GM12878 (cell line): ENCODE measurements around the gene N4BP2L1. TPM values are rescaled to one million over a fixed set of nuclear protein-coding genes. Genes with fewer than 3 reads are reported as not detected.

Experiments
- BHLHE40 ChIP-seq, 2 experiments: fragments of 450-650 bp in 1 of 2; IDR thresholded peaks; 2 replicates each; pipeline ENCODE4 v1.6.1; 2011 to 2017; ENCODE audit warnings: low read depth in 2 of 2, borderline replicate concordance in 1 of 2, improper control_type of control experiment in 1 of 2, low read length in 1 of 2, mild to moderate bottlenecking in 1 of 2
- IKZF2 ChIP-seq, 2 experiments: fragments of 450-650 bp; IDR thresholded peaks; 2 replicates each; pipeline ENCODE4 v1.6.1; 2017; ENCODE audit warnings: mild to moderate bottlenecking in 2 of 2, moderate library complexity in 2 of 2
- JUND ChIP-seq: IDR thresholded peaks from 2 replicates; pipeline ENCODE4 v1.6.1; 2012; ENCODE audit warnings: low read depth, mild to moderate bottlenecking, low read length, improper control_type of control experiment, moderate library complexity
- KLF5 ChIP-seq: fragments of 450-650 bp; IDR thresholded peaks from 2 replicates; pipeline ENCODE4 v1.6.1; 2014; ENCODE audit warnings: mild to moderate bottlenecking; ENCODE audit not compliant: partially characterized antibody
- LARP7 ChIP-seq: fragments of 450-650 bp; IDR thresholded peaks from 2 replicates; pipeline ENCODE4 v1.6.1; 2017; ENCODE audit warnings: mild to moderate bottlenecking
- MTA2 ChIP-seq: fragments of 450-650 bp; IDR thresholded peaks from 2 replicates; pipeline ENCODE4 v1.6.1; 2016; ENCODE audit warnings: low read depth, mild to moderate bottlenecking, moderate library complexity
- MYC ChIP-seq: IDR thresholded peaks from 2 replicates; pipeline ENCODE4 v1.6.1; 2011; ENCODE audit warnings: mild to moderate bottlenecking, low read length, moderate library complexity, inconsistent platforms; ENCODE audit not compliant: insufficient read depth, insufficient replicate concordance, insufficient read length, severe bottlenecking
- NBN ChIP-seq: fragments of 450-650 bp; IDR thresholded peaks from 2 replicates; pipeline ENCODE4 v1.6.1; 2016
- NRF1 ChIP-seq: conservative IDR thresholded peaks from 2 replicates; pipeline ENCODE4 v1.6.1; 2011; ENCODE audit warnings: mild to moderate bottlenecking, low read depth, low read length, improper control_type of control experiment
- PAX5 ChIP-seq: IDR thresholded peaks from 2 replicates; pipeline ENCODE4 v1.6.1; 2011; ENCODE audit warnings: low read depth, low read length, borderline replicate concordance
- PAX8 ChIP-seq: fragments of 450-650 bp; IDR thresholded peaks from 2 replicates; pipeline ENCODE4 v1.6.1; 2017; ENCODE audit warnings: mild to moderate bottlenecking, moderate library complexity
- POLR2A ChIP-seq: IDR thresholded peaks from 2 replicates; pipeline ENCODE4 v1.6.1; 2011; ENCODE audit warnings: low read depth, mild to moderate bottlenecking, low read length
- POLR2AphosphoS5 ChIP-seq: IDR thresholded peaks from 2 replicates; pipeline ENCODE4 v1.6.1; 2011; ENCODE audit warnings: mild to moderate bottlenecking, low read length, inconsistent platforms
- RAD51 ChIP-seq: fragments of 450-650 bp; IDR thresholded peaks from 2 replicates; pipeline ENCODE4 v1.6.1; 2016; ENCODE audit warnings: moderate library complexity, mild to moderate bottlenecking, inconsistent platforms
- RELA ChIP-seq: fragments of 450-650 bp; IDR thresholded peaks from 2 replicates; pipeline ENCODE4 v1.8.0; 2014; ENCODE audit warnings: borderline replicate concordance; ENCODE audit not compliant: partially characterized antibody
- RUNX3 ChIP-seq: IDR thresholded peaks from 2 replicates; pipeline ENCODE4 v1.6.1; 2012; ENCODE audit warnings: low read length, inconsistent platforms
- SMAD5 ChIP-seq: IDR thresholded peaks from 2 replicates; pipeline ENCODE4 v1.6.1; 2016; ENCODE audit warnings: antibody characterized with exemption, low read depth
- SPI1 ChIP-seq: IDR thresholded peaks from 2 replicates; pipeline ENCODE4 v1.6.1; 2011; ENCODE audit warnings: low read depth, mild to moderate bottlenecking, low read length, moderate library complexity, borderline replicate concordance; ENCODE audit not compliant: insufficient read depth
- TCF3 ChIP-seq: IDR thresholded peaks from 2 replicates; pipeline ENCODE4 v1.6.1; 2012; ENCODE audit warnings: low read depth, mild to moderate bottlenecking, low read length, borderline replicate concordance; ENCODE audit not compliant: insufficient read depth
- YY1 ChIP-seq: IDR thresholded peaks from 2 replicates; pipeline ENCODE4 v1.6.1; 2011; ENCODE audit warnings: low read depth, mild to moderate bottlenecking, low read length
- ZBED1 ChIP-seq: IDR thresholded peaks from 2 replicates; pipeline ENCODE4 v1.6.1; 2016; ENCODE audit warnings: borderline replicate concordance
- ZNF24 ChIP-seq: fragments of 450-650 bp; IDR thresholded peaks from 2 replicates; pipeline ENCODE4 v1.6.1; 2017; ENCODE audit warnings: antibody characterized with exemption, mild to moderate bottlenecking
- polyA plus RNA-seq, 11 experiments: library from polyadenylated mRNA; depleted of rRNA in 4 of 11; unstranded in 6 of 11; stranded (reverse) in 5 of 11; fragments of >200 nt; fragmentation: Nextera tagmentation in 4 of 11; fragmentation: Illumina TruSeq in 1 of 11; extraction: Ambion mirVana in 4 of 11; extraction: Trizol in 1 of 11; gene quantifications; 1 replicate in 1 of 11; 2 replicates in 10 of 11; pipeline versions ENCODE4 v1.2.1 to v1.2.3, GENCODE V29; 2011 to 2016; ENCODE audit warnings: inconsistent platforms in 2 of 11, missing spikeins in 2 of 11, low read depth in 1 of 11
- total RNA-seq, 4 experiments: library from RNA; depleted of rRNA in 3 of 4; stranded (reverse); fragments of >200 nt in 3 of 4; fragmentation: Illumina TruSeq in 1 of 4; extraction: Trizol in 1 of 4; gene quantifications; 2 replicates each; pipeline versions ENCODE4 v1.2.1 to v1.2.3, GENCODE V29; 2013 to 2021
- TF ChIP-seq, protein P1 (sequence below): fragments of 450-650 bp; IDR thresholded peaks from 2 replicates; pipeline ENCODE4 v1.6.1; 2016; ENCODE audit warnings: mild to moderate bottlenecking
- TF ChIP-seq, protein P2 (sequence below): fragments of 450-650 bp; IDR thresholded peaks from 2 replicates; pipeline ENCODE4 v1.6.1; 2018; ENCODE audit warnings: mild to moderate bottlenecking, low read depth, moderate library complexity; ENCODE audit not compliant: partially characterized antibody
- TF ChIP-seq, protein P3 (sequence below): IDR thresholded peaks from 2 replicates; pipeline ENCODE4 v1.6.1; 2012; ENCODE audit warnings: low read depth, low read length, improper control_type of control experiment
- TF ChIP-seq, protein P4 (sequence below): IDR thresholded peaks from 2 replicates; pipeline ENCODE4 v1.6.1; 2011; ENCODE audit warnings: mild to moderate bottlenecking, low read depth, low read length, moderate library complexity; ENCODE audit not compliant: insufficient replicate concordance

N4BP2L1 gene
- total and polyA plus RNA-seq, 10 of the 15 experiments (the other 5 are each of a cell fraction or from before 2014, with no cell fraction given) = 3.3 to 42.5 (median 16.2) TPM

GRCh38 chr13:32427852-32428580, at the start of gene N4BP2L1 (continued):
- TF ChIP-seq BHLHE40 (IDR thresholded peaks at IDR 0.05; ENCODE audit: borderline replicate concordance in 1 of 2, low read depth in 2 of 2, low read length in 1 of 2) = peak; percentile 82 to 94
- TF ChIP-seq LARP7 = 0 out of 2 replicates have a peak, but pooled peaks have one; percentile 60
- TF ChIP-seq NBN = peak; percentile 83; the same call in 1 of the 2 replicates
- peak; percentile 57; the same call in 1 of the 2 replicates for TF ChIP-seq TCF3
- peak; percentile 40 for TF ChIP-seq KLF5
- peak; percentile 68 for TF ChIP-seq RELA
- peak; percentile 43; the same call in 1 of the 2 replicates for TF ChIP-seq ZBED1
- peak; percentile 91 for TF ChIP-seq POLR2A
- peak; percentile 76 for TF ChIP-seq PAX5
- TF ChIP-seq RUNX3 = no peak
- TF ChIP-seq, protein P1, sequence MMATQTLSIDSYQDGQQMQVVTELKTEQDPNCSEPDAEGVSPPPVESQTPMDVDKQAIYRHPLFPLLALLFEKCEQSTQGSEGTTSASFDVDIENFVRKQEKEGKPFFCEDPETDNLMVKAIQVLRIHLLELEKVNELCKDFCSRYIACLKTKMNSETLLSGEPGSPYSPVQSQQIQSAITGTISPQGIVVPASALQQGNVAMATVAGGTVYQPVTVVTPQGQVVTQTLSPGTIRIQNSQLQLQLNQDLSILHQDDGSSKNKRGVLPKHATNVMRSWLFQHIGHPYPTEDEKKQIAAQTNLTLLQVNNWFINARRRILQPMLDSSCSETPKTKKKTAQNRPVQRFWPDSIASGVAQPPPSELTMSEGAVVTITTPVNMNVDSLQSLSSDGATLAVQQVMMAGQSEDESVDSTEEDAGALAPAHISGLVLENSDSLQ = peak; percentile 91
- no peak for TF ChIP-seq ZNF24
- TF ChIP-seq POLR2AphosphoS5 = peak; percentile 95
- TF ChIP-seq SMAD5 = 0 out of 2 replicates have a peak, but pooled peaks have one; percentile 25
- TF ChIP-seq, protein P2, sequence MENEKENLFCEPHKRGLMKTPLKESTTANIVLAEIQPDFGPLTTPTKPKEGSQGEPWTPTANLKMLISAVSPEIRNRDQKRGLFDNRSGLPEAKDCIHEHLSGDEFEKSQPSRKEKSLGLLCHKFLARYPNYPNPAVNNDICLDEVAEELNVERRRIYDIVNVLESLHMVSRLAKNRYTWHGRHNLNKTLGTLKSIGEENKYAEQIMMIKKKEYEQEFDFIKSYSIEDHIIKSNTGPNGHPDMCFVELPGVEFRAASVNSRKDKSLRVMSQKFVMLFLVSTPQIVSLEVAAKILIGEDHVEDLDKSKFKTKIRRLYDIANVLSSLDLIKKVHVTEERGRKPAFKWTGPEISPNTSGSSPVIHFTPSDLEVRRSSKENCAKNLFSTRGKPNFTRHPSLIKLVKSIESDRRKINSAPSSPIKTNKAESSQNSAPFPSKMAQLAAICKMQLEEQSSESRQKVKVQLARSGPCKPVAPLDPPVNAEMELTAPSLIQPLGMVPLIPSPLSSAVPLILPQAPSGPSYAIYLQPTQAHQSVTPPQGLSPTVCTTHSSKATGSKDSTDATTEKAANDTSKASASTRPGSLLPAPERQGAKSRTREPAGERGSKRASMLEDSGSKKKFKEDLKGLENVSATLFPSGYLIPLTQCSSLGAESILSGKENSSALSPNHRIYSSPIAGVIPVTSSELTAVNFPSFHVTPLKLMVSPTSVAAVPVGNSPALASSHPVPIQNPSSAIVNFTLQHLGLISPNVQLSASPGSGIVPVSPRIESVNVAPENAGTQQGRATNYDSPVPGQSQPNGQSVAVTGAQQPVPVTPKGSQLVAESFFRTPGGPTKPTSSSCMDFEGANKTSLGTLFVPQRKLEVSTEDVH = no peak
- TF ChIP-seq YY1 = peak; percentile 58; the same call in 1 of the 2 replicates
- peak; percentile 92 for TF ChIP-seq IKZF2 (IDR thresholded peaks at IDR 0.05)
- TF ChIP-seq NRF1 = no peak
- TF ChIP-seq, protein P3, sequence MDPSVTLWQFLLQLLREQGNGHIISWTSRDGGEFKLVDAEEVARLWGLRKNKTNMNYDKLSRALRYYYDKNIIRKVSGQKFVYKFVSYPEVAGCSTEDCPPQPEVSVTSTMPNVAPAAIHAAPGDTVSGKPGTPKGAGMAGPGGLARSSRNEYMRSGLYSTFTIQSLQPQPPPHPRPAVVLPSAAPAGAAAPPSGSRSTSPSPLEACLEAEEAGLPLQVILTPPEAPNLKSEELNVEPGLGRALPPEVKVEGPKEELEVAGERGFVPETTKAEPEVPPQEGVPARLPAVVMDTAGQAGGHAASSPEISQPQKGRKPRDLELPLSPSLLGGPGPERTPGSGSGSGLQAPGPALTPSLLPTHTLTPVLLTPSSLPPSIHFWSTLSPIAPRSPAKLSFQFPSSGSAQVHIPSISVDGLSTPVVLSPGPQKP = 0 out of 2 replicates have a peak, but pooled peaks have one; percentile 22
- no peak for TF ChIP-seq MYC
- TF ChIP-seq, protein P4, sequence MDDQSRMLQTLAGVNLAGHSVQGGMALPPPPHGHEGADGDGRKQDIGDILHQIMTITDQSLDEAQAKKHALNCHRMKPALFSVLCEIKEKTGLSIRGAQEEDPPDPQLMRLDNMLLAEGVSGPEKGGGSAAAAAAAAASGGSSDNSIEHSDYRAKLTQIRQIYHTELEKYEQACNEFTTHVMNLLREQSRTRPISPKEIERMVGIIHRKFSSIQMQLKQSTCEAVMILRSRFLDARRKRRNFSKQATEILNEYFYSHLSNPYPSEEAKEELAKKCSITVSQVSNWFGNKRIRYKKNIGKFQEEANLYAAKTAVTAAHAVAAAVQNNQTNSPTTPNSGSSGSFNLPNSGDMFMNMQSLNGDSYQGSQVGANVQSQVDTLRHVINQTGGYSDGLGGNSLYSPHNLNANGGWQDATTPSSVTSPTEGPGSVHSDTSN = peak; percentile 91
- TF ChIP-seq PAX8 = no peak
- TF ChIP-seq JUND = 0 out of 2 replicates have a peak, but pooled peaks have one; percentile 54
- TF ChIP-seq MTA2 = peak; percentile 64; the same call in 1 of the 2 replicates
- 0 out of 2 replicates have a peak, but pooled peaks have one; percentile 24 for TF ChIP-seq SPI1
- TF ChIP-seq RAD51 = peak; percentile 81
